H1 (cell line): ENCODE data around the gene BBS12. TPM values are rescaled to one million over a fixed set of nuclear protein-coding genes. Genes with fewer than 3 reads are reported as not detected.

ENCODE experiments used
- CHD2 ChIP-seq: IDR thresholded peaks from 2 replicates; pipeline ENCODE4 v1.6.1; 2012; ENCODE audit warnings: low read length, improper control_type of control experiment
- TEAD4 ChIP-seq: IDR thresholded peaks from 2 replicates; pipeline ENCODE4 v1.6.1; 2012; ENCODE audit warnings: low read depth, low read length, inconsistent platforms, mixed read lengths
- polyA plus RNA-seq, 7 experiments: library from polyadenylated mRNA; depleted of rRNA in 3 of 7; stranded (reverse) in 5 of 7; unstranded in 2 of 7; fragments of >200 nt in 5 of 7; fragments of 200-250 nt in 2 of 7; gene quantifications; 1 replicate in 5 of 7; 2 replicates in 1 of 7; 4 replicates in 1 of 7; pipeline versions ENCODE4 v1.2.1 to v1.2.3, GENCODE V29; 2011 to 2013; ENCODE audit warnings: missing spikeins in 2 of 7, mixed read lengths in 2 of 7
- total RNA-seq: library from RNA; stranded (reverse); fragmentation: NEBNext Ultra II Directional; extraction: Animal tissue kit (Norgen Biotek cat#: 25700); gene quantifications from 2 replicates; pipeline ENCODE4 v1.2.1, GENCODE V29; 2021

Gene BBS12
- total and polyA plus RNA-seq, 2 of the 8 experiments (the other 6 are each of a cell fraction or from before 2014, with no cell fraction given), result 0.88 to 2.6 TPM

- TF ChIP-seq CHD2 (no peak), TEAD4 (no peak)
These were observed 42.5 kb downstream of the BBS12 start (continued) for GRCh38 chr4:122775039-122775438.
